ENCODE measurements around the gene HIVEP1. TPM values are rescaled to one million over a fixed set of nuclear protein-coding genes. Genes with fewer than 3 reads are reported as not detected.

HIVEP1 gene
- total RNA-seq, 2 experiments from 2014 or later: 22.1 to 22.6 TPM

- Histone ChIP-seq H3K36me3 (ENCODE audit: insufficient read depth, low read length) (peaks cover 47% of the 10 kb centered on the region), H2AFZ (ENCODE audit: low read length) (no peak overlapping the region), H3K4me3 (ENCODE audit: low read depth, low read length, poor library complexity, severe bottlenecking) (no peak overlapping the region), H3K9me2 (ENCODE audit: insufficient read depth, low read length) (no peaks in the 10 kb centered on the region), H3K27ac (ENCODE audit: low read depth, low read length, poor library complexity, severe bottlenecking) (no peak overlapping the region), H4K20me1 (ENCODE audit: insufficient read depth, low read length) (no peaks in the 10 kb centered on the region), H3K4me2 (ENCODE audit: low read length) (no peak overlapping the region), H3K79me2 (ENCODE audit: insufficient read depth, low read depth, low read length) (peaks cover 74% of the 10 kb centered on the region), H3K9me3 (ENCODE audit: low read length) (peaks cover 30% of the 10 kb centered on the region), H3K4me1 (ENCODE audit: insufficient read depth, low read length, poor library complexity, severe bottlenecking) (peaks cover 11% of the 10 kb centered on the region)
- BruUV-seq (replicated peaks): no TSS peak
- no peak for DNase-seq (ENCODE audit: low spot score)
- intact Hi-C loops (cut with micrococcal nuclease; ENCODE audit: unreplicated experiment): no loop called here
- ChIA-PET POLR2A (no interaction called here), CTCF (ENCODE audit: unreplicated experiment) (no interaction called here)
- TF ChIP-seq CTCF (conservative IDR thresholded peaks at IDR 0.05; ENCODE audit: low read length): no peak
- TF ChIP-seq EZH2phosphoT487 (IDR thresholded peaks at IDR 0.05; ENCODE audit: borderline replicate concordance, low read depth, low read length): no peak
These were observed 20.9 kb downstream of the HIVEP1 start for GRCh38 chr6:12032783-12033573.

GRCh38 chr6:12033770-12034169 lies 21.7 kb downstream of the HIVEP1 start:
- peaks cover 79% of the 10 kb centered on the region for H3K79me2 ChIP-seq (ENCODE audit: insufficient read depth, low read depth, low read length)
- no TSS peak for BruUV-seq (replicated peaks)
- no peak overlapping the region for H3K4me3 ChIP-seq (ENCODE audit: low read depth, low read length, poor library complexity, severe bottlenecking)
- H3K9me3 ChIP-seq (ENCODE audit: low read length): peaks cover 27% of the 10 kb centered on the region
- H3K27ac ChIP-seq (ENCODE audit: low read depth, low read length, poor library complexity, severe bottlenecking): no peak overlapping the region
- H3K36me3 ChIP-seq (ENCODE audit: insufficient read depth, low read length): peaks cover 43% of the 10 kb centered on the region
- no peaks in the 10 kb centered on the region for H3K9me2 ChIP-seq (ENCODE audit: insufficient read depth, low read length)
- TF ChIP-seq EZH2phosphoT487 (IDR thresholded peaks at IDR 0.05; ENCODE audit: borderline replicate concordance, low read depth, low read length) (no peak), CTCF (conservative IDR thresholded peaks at IDR 0.05; ENCODE audit: low read length) (no peak)
- H2AFZ ChIP-seq (ENCODE audit: low read length): no peak overlapping the region
- no peak overlapping the region for H3K4me2 ChIP-seq (ENCODE audit: low read length)
- peaks cover 13% of the 10 kb centered on the region for H3K4me1 ChIP-seq (ENCODE audit: insufficient read depth, low read length, poor library complexity, severe bottlenecking)
- DNase-seq (ENCODE audit: low spot score): no peak
- ChIA-PET CTCF (ENCODE audit: unreplicated experiment) (no interaction called here), POLR2A (no interaction called here)
- intact Hi-C loops (cut with micrococcal nuclease; ENCODE audit: unreplicated experiment): no loop called here
- no peaks in the 10 kb centered on the region for H4K20me1 ChIP-seq (ENCODE audit: insufficient read depth, low read length)

- peaks cover 80% of the 10 kb centered on the region for H3K79me2 ChIP-seq (ENCODE audit: insufficient read depth, low read depth, low read length)
- peaks cover 21% of the 10 kb centered on the region for H3K9me3 ChIP-seq (ENCODE audit: low read length)
- BruUV-seq (replicated peaks): no TSS peak
- no peak overlapping the region for H2AFZ ChIP-seq (ENCODE audit: low read length)
- CTCF ChIA-PET (ENCODE audit: unreplicated experiment): no interaction called here
- H3K4me1 ChIP-seq (ENCODE audit: insufficient read depth, low read length, poor library complexity, severe bottlenecking): peaks cover 13% of the 10 kb centered on the region
- DNase-seq (ENCODE audit: low spot score): no peak
- H3K4me3 ChIP-seq (ENCODE audit: low read depth, low read length, poor library complexity, severe bottlenecking): no peak overlapping the region
- H3K4me2 ChIP-seq (ENCODE audit: low read length): no peak overlapping the region
- TF ChIP-seq EZH2phosphoT487 (IDR thresholded peaks at IDR 0.05; ENCODE audit: borderline replicate concordance, low read depth, low read length) (no peak), CTCF (conservative IDR thresholded peaks at IDR 0.05; ENCODE audit: low read length) (no peak)
- no peaks in the 10 kb centered on the region for H3K9me2 ChIP-seq (ENCODE audit: insufficient read depth, low read length)
- POLR2A ChIA-PET: no interaction called here
- H3K27ac ChIP-seq (ENCODE audit: low read depth, low read length, poor library complexity, severe bottlenecking): no peak overlapping the region
- intact Hi-C loops (cut with micrococcal nuclease; ENCODE audit: unreplicated experiment): no loop called here
- no peaks in the 10 kb centered on the region for H4K20me1 ChIP-seq (ENCODE audit: insufficient read depth, low read length)
- H3K36me3 ChIP-seq (ENCODE audit: insufficient read depth, low read length): peaks cover 37% of the 10 kb centered on the region
These were observed 22.2 kb downstream of the HIVEP1 start for GRCh38 chr6:12034349-12034748.
